ENCODE data around the gene WDR36. TPM values are rescaled to one million over a fixed set of nuclear protein-coding genes. Genes with fewer than 3 reads are reported as not detected.

Gene WDR36
- total and polyA plus RNA-seq, 2 experiments from 2014 or later, result 18.5 to 56.8 TPM

DNA sequence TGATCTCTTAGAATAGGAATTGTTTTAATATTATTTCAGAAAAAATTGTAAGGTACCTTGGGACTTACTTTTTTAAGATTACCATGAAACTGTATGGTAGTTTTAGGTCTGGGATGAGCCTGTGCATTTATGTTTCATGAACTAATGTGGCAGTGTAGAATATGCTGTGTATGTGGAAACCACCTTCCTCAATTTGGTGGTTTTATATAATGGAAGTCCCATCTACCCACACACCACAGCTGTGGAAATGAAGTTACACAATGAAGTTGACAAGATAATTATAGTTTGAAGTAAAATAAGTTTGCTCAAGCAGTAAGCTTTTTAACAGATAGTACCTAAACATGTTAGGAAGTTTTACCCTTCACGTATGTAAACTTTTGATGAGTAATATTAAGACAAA, 24.4 kb downstream of the WDR36 start:
- Histone ChIP-seq H3K79me2 (replicated peaks; ENCODE audit: insufficient read depth) (no peaks in the 10 kb centered on the region; the same call in 1 of the 2 replicates), H3K4me3 (no peak overlapping the region), H3F3A (replicated peaks; ENCODE audit: low read depth) (no peaks in the 10 kb centered on the region), H3K27me3 (ENCODE audit: insufficient read depth) (no peaks in the 10 kb centered on the region), H2AFZ (no peak overlapping the region), H3K4me1 (ENCODE audit: insufficient read depth) (peaks cover 39% of the 10 kb centered on the region), H3K4me2 (peak overlapping the region; percentile 36), H3K36me3 (ENCODE audit: insufficient read depth) (peaks cover 26% of the 10 kb centered on the region; the same call in 1 of the 2 replicates), H4K20me1 (replicated peaks; ENCODE audit: insufficient read depth) (no peaks in the 10 kb centered on the region; the same call in 1 of the 2 replicates), H3K27ac (ENCODE audit: low read depth) (peak overlapping the region; percentile 60), H3K9me2 (ENCODE audit: insufficient read depth) (no peaks in the 10 kb centered on the region)
- no peak for ATAC-seq
- no peak overlapping the region for H3K4me3 Mint-ChIP-seq
- peak overlapping the region; percentile 89 for H3K27ac Mint-ChIP-seq
- TF ChIP-seq ETS1 (IDR thresholded peaks at IDR 0.05) (no peak), JUNB (IDR thresholded peaks at IDR 0.05; ENCODE audit: unreplicated experiment) (no peak), STAT1 (IDR thresholded peaks at IDR 0.05; ENCODE audit: unreplicated experiment) (no peak), EZH2phosphoT487 (IDR thresholded peaks at IDR 0.05; ENCODE audit: unreplicated experiment) (no peak), ZNF114 (CRISPR knock-in tag; IDR thresholded peaks at IDR 0.05) (no peak), POLR2AphosphoS5 (IDR thresholded peaks at IDR 0.05; ENCODE audit: low read depth) (no peak), NANOG (IDR thresholded peaks at IDR 0.05; ENCODE audit: borderline replicate concordance) (no peak), CREB1 (CRISPR knock-in tag; IDR thresholded peaks at IDR 0.05; ENCODE audit: low read depth) (no peak), EZH2 (IDR thresholded peaks at IDR 0.05; ENCODE audit: low read depth, unreplicated experiment) (no peak), ZNF462 (CRISPR knock-in tag; IDR thresholded peaks at IDR 0.05) (no peak), ZNF331 (CRISPR knock-in tag; IDR thresholded peaks at IDR 0.05; ENCODE audit: low read depth) (no peak)
- TF ChIP-seq, protein P1, sequence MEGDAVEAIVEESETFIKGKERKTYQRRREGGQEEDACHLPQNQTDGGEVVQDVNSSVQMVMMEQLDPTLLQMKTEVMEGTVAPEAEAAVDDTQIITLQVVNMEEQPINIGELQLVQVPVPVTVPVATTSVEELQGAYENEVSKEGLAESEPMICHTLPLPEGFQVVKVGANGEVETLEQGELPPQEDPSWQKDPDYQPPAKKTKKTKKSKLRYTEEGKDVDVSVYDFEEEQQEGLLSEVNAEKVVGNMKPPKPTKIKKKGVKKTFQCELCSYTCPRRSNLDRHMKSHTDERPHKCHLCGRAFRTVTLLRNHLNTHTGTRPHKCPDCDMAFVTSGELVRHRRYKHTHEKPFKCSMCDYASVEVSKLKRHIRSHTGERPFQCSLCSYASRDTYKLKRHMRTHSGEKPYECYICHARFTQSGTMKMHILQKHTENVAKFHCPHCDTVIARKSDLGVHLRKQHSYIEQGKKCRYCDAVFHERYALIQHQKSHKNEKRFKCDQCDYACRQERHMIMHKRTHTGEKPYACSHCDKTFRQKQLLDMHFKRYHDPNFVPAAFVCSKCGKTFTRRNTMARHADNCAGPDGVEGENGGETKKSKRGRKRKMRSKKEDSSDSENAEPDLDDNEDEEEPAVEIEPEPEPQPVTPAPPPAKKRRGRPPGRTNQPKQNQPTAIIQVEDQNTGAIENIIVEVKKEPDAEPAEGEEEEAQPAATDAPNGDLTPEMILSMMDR (conservative IDR thresholded peaks at IDR 0.05; ENCODE audit: low read depth in 2 of 2), result no peak
- TF ChIP-seq, protein P2, sequence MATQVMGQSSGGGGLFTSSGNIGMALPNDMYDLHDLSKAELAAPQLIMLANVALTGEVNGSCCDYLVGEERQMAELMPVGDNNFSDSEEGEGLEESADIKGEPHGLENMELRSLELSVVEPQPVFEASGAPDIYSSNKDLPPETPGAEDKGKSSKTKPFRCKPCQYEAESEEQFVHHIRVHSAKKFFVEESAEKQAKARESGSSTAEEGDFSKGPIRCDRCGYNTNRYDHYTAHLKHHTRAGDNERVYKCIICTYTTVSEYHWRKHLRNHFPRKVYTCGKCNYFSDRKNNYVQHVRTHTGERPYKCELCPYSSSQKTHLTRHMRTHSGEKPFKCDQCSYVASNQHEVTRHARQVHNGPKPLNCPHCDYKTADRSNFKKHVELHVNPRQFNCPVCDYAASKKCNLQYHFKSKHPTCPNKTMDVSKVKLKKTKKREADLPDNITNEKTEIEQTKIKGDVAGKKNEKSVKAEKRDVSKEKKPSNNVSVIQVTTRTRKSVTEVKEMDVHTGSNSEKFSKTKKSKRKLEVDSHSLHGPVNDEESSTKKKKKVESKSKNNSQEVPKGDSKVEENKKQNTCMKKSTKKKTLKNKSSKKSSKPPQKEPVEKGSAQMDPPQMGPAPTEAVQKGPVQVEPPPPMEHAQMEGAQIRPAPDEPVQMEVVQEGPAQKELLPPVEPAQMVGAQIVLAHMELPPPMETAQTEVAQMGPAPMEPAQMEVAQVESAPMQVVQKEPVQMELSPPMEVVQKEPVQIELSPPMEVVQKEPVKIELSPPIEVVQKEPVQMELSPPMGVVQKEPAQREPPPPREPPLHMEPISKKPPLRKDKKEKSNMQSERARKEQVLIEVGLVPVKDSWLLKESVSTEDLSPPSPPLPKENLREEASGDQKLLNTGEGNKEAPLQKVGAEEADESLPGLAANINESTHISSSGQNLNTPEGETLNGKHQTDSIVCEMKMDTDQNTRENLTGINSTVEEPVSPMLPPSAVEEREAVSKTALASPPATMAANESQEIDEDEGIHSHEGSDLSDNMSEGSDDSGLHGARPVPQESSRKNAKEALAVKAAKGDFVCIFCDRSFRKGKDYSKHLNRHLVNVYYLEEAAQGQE (IDR thresholded peaks at IDR 0.05; ENCODE audit: unreplicated experiment), result no peak
- H3K27me3 Mint-ChIP-seq (ENCODE audit: insufficient read depth, low read depth, poor library complexity), result no peaks in the 10 kb centered on the region
- peaks cover 39% of the 10 kb centered on the region for H3K4me1 Mint-ChIP-seq
- no peak for DNase-seq (ENCODE audit: low spot score)
- H3K9me3 Mint-ChIP-seq, result no peaks in the 10 kb centered on the region
- H3K36me3 Mint-ChIP-seq (ENCODE audit: low read depth), result peaks cover 38% of the 10 kb centered on the region

Measured in GM23338 (cell line).